D721Med (cell line): Measurements from ENCODE around the gene SDSL.

Source experiments
- DNase-seq: peaks from one replicate; pipeline ENCODE4 v3.0.0; 2011; ENCODE audit warnings: low spot score; ENCODE audit not compliant: insufficient read length
- FAIRE-seq: peaks from 2 replicates; lab custom pipeline; 2011; peaks lifted over from hg19 to GRCh38; lab: Jason Lieb, UNC
- CTCF ChIP-seq: IDR thresholded peaks from 2 replicates; pipeline ENCODE4 v1.5.1; 2012; ENCODE audit warnings: mild to moderate bottlenecking, control low read depth; ENCODE audit not compliant: insufficient read depth; ENCODE audit errors: missing control alignments

SDSL gene

GRCh38 chr12:113463746-113464451 lies 41.7 kb downstream of the SDSL start:
- TF ChIP-seq CTCF = no peak
- FAIRE-seq (no peak), DNase-seq (no peak)

GRCh38 chr12:113464452-113464775 lies 42.2 kb downstream of the SDSL start:
- no peak for FAIRE-seq
- no peak for TF ChIP-seq CTCF
- no peak for DNase-seq

GRCh38 chr12:113464852-113465719 lies 42.9 kb downstream of the SDSL start:
- no peak for TF ChIP-seq CTCF
- DNase-seq (no peak), FAIRE-seq (no peak)

- FAIRE-seq = no peak
- no peak for DNase-seq
- no peak for TF ChIP-seq CTCF
Measured at GRCh38 chr12:113465808-113466453, 43.8 kb downstream of the SDSL start.

- DNase-seq (no peak), FAIRE-seq (no peak)
- no peak for TF ChIP-seq CTCF
Measured at GRCh38 chr12:113466454-113467141, 44.4 kb downstream of the SDSL start.

- DNase-seq (no peak), FAIRE-seq (no peak)
- no peak for TF ChIP-seq CTCF
Measured at GRCh38 chr12:113467142-113467501, 44.9 kb downstream of the SDSL start.
